Measurements from ENCODE around the gene CZIB.
"Not testable (repeated sequence)": the region's sequence is repeated elsewhere in the genome, so short reads cannot be mapped to it uniquely, and the experiment has no call there.

The CZIB gene

GRCh38 chr1:53206735-53207379 lies 13.6 kb downstream of the CZIB start:
- no peaks in the 10 kb centered on the region for H3K9me3 ChIP-seq (ENCODE audit: severe bottlenecking)
- no peak for ATAC-seq (ENCODE audit: low read depth)
- no peak overlapping the region for H3K4me3 ChIP-seq (ENCODE audit: severe bottlenecking)
- H3K27ac ChIP-seq (ENCODE audit: poor library complexity, severe bottlenecking): no peak overlapping the region
- H3K4me1 ChIP-seq (ENCODE audit: insufficient read depth, poor library complexity, severe bottlenecking): no peaks in the 10 kb centered on the region
- no peaks in the 10 kb centered on the region for H3K27me3 ChIP-seq (ENCODE audit: insufficient read depth, poor library complexity, severe bottlenecking)
- TF ChIP-seq, protein P1, sequence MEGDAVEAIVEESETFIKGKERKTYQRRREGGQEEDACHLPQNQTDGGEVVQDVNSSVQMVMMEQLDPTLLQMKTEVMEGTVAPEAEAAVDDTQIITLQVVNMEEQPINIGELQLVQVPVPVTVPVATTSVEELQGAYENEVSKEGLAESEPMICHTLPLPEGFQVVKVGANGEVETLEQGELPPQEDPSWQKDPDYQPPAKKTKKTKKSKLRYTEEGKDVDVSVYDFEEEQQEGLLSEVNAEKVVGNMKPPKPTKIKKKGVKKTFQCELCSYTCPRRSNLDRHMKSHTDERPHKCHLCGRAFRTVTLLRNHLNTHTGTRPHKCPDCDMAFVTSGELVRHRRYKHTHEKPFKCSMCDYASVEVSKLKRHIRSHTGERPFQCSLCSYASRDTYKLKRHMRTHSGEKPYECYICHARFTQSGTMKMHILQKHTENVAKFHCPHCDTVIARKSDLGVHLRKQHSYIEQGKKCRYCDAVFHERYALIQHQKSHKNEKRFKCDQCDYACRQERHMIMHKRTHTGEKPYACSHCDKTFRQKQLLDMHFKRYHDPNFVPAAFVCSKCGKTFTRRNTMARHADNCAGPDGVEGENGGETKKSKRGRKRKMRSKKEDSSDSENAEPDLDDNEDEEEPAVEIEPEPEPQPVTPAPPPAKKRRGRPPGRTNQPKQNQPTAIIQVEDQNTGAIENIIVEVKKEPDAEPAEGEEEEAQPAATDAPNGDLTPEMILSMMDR (IDR thresholded peaks at IDR 0.05; ENCODE audit: poor library complexity, severe bottlenecking): no peak
- H3K36me3 ChIP-seq (ENCODE audit: low read depth): peaks cover 66% of the 10 kb centered on the region
- no peak for DNase-seq (ENCODE audit: low spot score)

- peaks cover 67% of the 10 kb centered on the region for H3K36me3 ChIP-seq (ENCODE audit: low read depth)
- ATAC-seq (ENCODE audit: low read depth): not testable (repeated sequence)
These were observed 14.2 kb downstream of the CZIB start for GRCh38 chr1:53206083-53206685.

GRCh38 chr1:53205496-53205895 lies 14.9 kb downstream of the CZIB start:
- not testable (repeated sequence) for H3K27me3 ChIP-seq (ENCODE audit: insufficient read depth, poor library complexity, severe bottlenecking); DNase-seq (ENCODE audit: low spot score); H3K4me1 ChIP-seq (ENCODE audit: insufficient read depth, poor library complexity, severe bottlenecking); ATAC-seq (ENCODE audit: low read depth); H3K9me3 ChIP-seq (ENCODE audit: severe bottlenecking); H3K4me3 ChIP-seq (ENCODE audit: severe bottlenecking); H3K27ac ChIP-seq (ENCODE audit: poor library complexity, severe bottlenecking)
- H3K36me3 ChIP-seq (ENCODE audit: low read depth): peaks cover 67% of the 10 kb centered on the region

More at GRCh38 chr1:53206083-53206685, 14.2 kb downstream of the CZIB start:
- not testable (repeated sequence) for H3K9me3 ChIP-seq (ENCODE audit: severe bottlenecking); H3K4me3 ChIP-seq (ENCODE audit: severe bottlenecking); H3K4me1 ChIP-seq (ENCODE audit: insufficient read depth, poor library complexity, severe bottlenecking); H3K27me3 ChIP-seq (ENCODE audit: insufficient read depth, poor library complexity, severe bottlenecking); H3K27ac ChIP-seq (ENCODE audit: poor library complexity, severe bottlenecking); DNase-seq (ENCODE audit: low spot score)

- TF ChIP-seq, protein P1 (IDR thresholded peaks at IDR 0.05; ENCODE audit: poor library complexity, severe bottlenecking): no peak
- Histone ChIP-seq H3K4me1 (ENCODE audit: insufficient read depth, poor library complexity, severe bottlenecking) (peaks cover 7% of the 10 kb centered on the region), H3K27ac (ENCODE audit: poor library complexity, severe bottlenecking) (no peak overlapping the region), H3K9me3 (ENCODE audit: severe bottlenecking) (no peaks in the 10 kb centered on the region), H3K27me3 (ENCODE audit: insufficient read depth, poor library complexity, severe bottlenecking) (no peaks in the 10 kb centered on the region), H3K36me3 (ENCODE audit: low read depth) (peaks cover 54% of the 10 kb centered on the region), H3K4me3 (ENCODE audit: severe bottlenecking) (no peak overlapping the region)
- DNase-seq (ENCODE audit: low spot score) (no peak), ATAC-seq (ENCODE audit: low read depth) (no peak)
These were observed 17.0 kb downstream of the CZIB start for GRCh38 chr1:53203466-53203865.

- Histone ChIP-seq H3K9me3 (ENCODE audit: severe bottlenecking) (no peaks in the 10 kb centered on the region), H3K4me1 (ENCODE audit: insufficient read depth, poor library complexity, severe bottlenecking) (peaks cover 19% of the 10 kb centered on the region), H3K27ac (ENCODE audit: poor library complexity, severe bottlenecking) (peak overlapping the region; percentile 73), H3K36me3 (ENCODE audit: low read depth) (peaks cover 18% of the 10 kb centered on the region), H3K27me3 (ENCODE audit: insufficient read depth, poor library complexity, severe bottlenecking) (no peaks in the 10 kb centered on the region), H3K4me3 (ENCODE audit: severe bottlenecking) (no peak overlapping the region)
- ATAC-seq (ENCODE audit: low read depth): peak; percentile 11; the same call in 1 of the 3 replicates
- TF ChIP-seq, protein P1 (IDR thresholded peaks at IDR 0.05; ENCODE audit: poor library complexity, severe bottlenecking): no peak
- no peak for DNase-seq (ENCODE audit: low spot score)
These were observed 22.2 kb downstream of the CZIB start for GRCh38 chr1:53198241-53198651.
